Measurements from ENCODE around the gene BDH1. TPM values are rescaled to one million over a fixed set of nuclear protein-coding genes. Genes with fewer than 3 reads are reported as not detected.

BDH1 gene
- polyA plus RNA-seq, 1 donor from 2014 or later: 12.9 TPM

DNA sequence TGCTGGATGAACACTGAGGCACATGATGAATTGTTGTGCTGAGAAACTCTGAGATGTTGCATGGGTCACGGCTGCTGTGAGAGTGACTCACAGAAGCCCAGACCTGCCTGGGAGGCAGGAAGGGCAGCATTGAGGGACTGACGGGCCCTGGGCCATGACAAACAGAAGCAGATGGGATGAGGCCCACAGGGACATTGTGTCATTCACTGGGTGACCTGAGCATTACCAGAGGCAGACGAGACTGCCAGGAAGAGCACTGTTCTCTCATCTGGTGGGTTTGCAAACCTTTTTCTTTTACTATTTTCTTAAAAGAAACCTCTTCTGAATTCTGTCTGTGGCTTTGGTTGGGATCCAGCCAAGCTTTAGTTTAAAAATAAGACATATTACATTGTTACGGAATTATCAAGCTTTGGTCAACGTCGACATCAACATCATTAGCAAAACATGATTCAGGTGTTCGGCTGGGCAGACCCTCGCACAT, 67.8 kb downstream of the BDH1 start:
- Histone ChIP-seq H3K79me2 (replicated peaks; ENCODE audit: insufficient read depth, low read length) (no peaks in the 10 kb centered on the region), H3K9ac (ENCODE audit: low read length) (no peak overlapping the region), H2AFZ (ENCODE audit: low read depth, low read length) (no peak overlapping the region), H3K4me3 (ENCODE audit: low read length) (no peak overlapping the region), H3K4me2 (ENCODE audit: low read length) (no peak overlapping the region), H3K27me3 (ENCODE audit: insufficient read depth, low read depth, low read length) (no peaks in the 10 kb centered on the region), H3K36me3 (ENCODE audit: insufficient read depth, low read length) (no peaks in the 10 kb centered on the region), H3K9me2 (ENCODE audit: insufficient read depth, low read length) (no peaks in the 10 kb centered on the region), H3F3A (ENCODE audit: insufficient read depth, low read length, poor library complexity, severe bottlenecking) (no peaks in the 10 kb centered on the region), H4K20me1 (ENCODE audit: insufficient read depth) (no peaks in the 10 kb centered on the region), H3K9me3 (ENCODE audit: low read length) (no peaks in the 10 kb centered on the region), H3K27ac (ENCODE audit: low read length) (no peak overlapping the region)
- TF ChIP-seq, protein P1, sequence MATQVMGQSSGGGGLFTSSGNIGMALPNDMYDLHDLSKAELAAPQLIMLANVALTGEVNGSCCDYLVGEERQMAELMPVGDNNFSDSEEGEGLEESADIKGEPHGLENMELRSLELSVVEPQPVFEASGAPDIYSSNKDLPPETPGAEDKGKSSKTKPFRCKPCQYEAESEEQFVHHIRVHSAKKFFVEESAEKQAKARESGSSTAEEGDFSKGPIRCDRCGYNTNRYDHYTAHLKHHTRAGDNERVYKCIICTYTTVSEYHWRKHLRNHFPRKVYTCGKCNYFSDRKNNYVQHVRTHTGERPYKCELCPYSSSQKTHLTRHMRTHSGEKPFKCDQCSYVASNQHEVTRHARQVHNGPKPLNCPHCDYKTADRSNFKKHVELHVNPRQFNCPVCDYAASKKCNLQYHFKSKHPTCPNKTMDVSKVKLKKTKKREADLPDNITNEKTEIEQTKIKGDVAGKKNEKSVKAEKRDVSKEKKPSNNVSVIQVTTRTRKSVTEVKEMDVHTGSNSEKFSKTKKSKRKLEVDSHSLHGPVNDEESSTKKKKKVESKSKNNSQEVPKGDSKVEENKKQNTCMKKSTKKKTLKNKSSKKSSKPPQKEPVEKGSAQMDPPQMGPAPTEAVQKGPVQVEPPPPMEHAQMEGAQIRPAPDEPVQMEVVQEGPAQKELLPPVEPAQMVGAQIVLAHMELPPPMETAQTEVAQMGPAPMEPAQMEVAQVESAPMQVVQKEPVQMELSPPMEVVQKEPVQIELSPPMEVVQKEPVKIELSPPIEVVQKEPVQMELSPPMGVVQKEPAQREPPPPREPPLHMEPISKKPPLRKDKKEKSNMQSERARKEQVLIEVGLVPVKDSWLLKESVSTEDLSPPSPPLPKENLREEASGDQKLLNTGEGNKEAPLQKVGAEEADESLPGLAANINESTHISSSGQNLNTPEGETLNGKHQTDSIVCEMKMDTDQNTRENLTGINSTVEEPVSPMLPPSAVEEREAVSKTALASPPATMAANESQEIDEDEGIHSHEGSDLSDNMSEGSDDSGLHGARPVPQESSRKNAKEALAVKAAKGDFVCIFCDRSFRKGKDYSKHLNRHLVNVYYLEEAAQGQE (IDR thresholded peaks at IDR 0.05; ENCODE audit: borderline replicate concordance): no peak
- TF ChIP-seq TAF1 (IDR thresholded peaks at IDR 0.05; ENCODE audit: low read depth) (no peak), MXI1 (conservative IDR thresholded peaks at IDR 0.05; ENCODE audit: poor library complexity, severe bottlenecking) (no peak), SMC3 (conservative IDR thresholded peaks at IDR 0.05; ENCODE audit: poor library complexity) (no peak), RAD21 (conservative IDR thresholded peaks at IDR 0.05) (no peak), EZH2 (IDR thresholded peaks at IDR 0.05; ENCODE audit: borderline replicate concordance, insufficient read depth, low read length, poor library complexity, severe bottlenecking) (no peak)

DNA sequence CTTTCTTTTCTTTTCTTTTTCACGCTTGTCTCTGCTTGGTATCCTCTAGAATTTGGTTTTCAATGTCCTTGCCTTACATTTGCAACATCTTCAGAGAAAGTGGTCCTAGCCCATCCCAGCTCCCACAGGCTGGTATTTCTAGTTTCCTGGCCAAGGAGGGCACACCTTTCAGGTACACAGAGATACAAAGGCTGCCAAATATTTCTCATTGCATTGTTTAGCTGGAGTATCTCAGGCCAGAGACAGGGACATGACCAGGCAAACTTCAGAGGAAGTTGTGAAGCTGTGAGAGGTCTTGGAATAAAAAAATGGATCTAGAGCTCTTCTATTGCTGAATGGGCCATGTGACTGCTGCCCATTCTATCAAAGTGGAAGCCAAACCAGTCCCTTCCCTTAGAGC, 68.9 kb downstream of the BDH1 start:
- no peak for TF ChIP-seq POLR2AphosphoS5 (IDR thresholded peaks at IDR 0.05)
- no peaks in the 10 kb centered on the region for H3K9me2 ChIP-seq (ENCODE audit: insufficient read depth, low read length)
- H3F3A ChIP-seq (ENCODE audit: insufficient read depth, low read length, poor library complexity, severe bottlenecking): no peaks in the 10 kb centered on the region
- H3K9ac ChIP-seq (ENCODE audit: low read length): no peak overlapping the region
- no peaks in the 10 kb centered on the region for H3K9me3 ChIP-seq (ENCODE audit: low read length)
- no peaks in the 10 kb centered on the region for H4K20me1 ChIP-seq (ENCODE audit: insufficient read depth)
- H3K4me3 ChIP-seq (ENCODE audit: low read length): no peak overlapping the region
- no peaks in the 10 kb centered on the region for H3K27me3 ChIP-seq (ENCODE audit: insufficient read depth, low read depth, low read length)
- no peak overlapping the region for H2AFZ ChIP-seq (ENCODE audit: low read depth, low read length)
- H3K36me3 ChIP-seq (ENCODE audit: insufficient read depth, low read length): no peaks in the 10 kb centered on the region
- H3K4me2 ChIP-seq (ENCODE audit: low read length): no peak overlapping the region
- H3K27ac ChIP-seq (ENCODE audit: low read length): no peak overlapping the region
- H3K79me2 ChIP-seq (replicated peaks; ENCODE audit: insufficient read depth, low read length): no peaks in the 10 kb centered on the region

DNA sequence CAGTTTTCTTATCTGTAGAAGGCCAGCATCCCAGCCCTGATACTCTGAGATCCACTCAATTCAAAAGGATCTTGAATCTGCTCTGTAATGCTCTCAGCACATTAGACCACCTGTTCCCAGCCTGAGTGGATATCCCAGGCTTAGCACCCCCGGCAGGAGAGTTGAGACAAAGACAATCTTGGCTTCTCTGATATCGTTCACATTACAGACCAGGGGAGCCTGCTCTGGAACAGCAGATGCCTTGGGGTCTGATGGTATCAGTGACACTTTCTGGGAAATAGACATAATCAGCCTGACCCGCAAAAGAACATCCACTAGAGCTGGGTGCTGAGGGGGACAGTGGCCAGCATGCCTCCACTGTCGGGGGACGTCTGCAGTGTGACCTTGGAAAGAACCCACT, 70.6 kb downstream of the BDH1 start:
- no peaks in the 10 kb centered on the region for H3K9me2 ChIP-seq (ENCODE audit: insufficient read depth, low read length)
- H3F3A ChIP-seq (ENCODE audit: insufficient read depth, low read length, poor library complexity, severe bottlenecking): no peaks in the 10 kb centered on the region
- H2AFZ ChIP-seq (ENCODE audit: low read depth, low read length): no peak overlapping the region
- no peaks in the 10 kb centered on the region for H4K20me1 ChIP-seq (ENCODE audit: insufficient read depth)
- H3K4me2 ChIP-seq (ENCODE audit: low read length): no peak overlapping the region
- H3K36me3 ChIP-seq (ENCODE audit: insufficient read depth, low read length): no peaks in the 10 kb centered on the region
- no peaks in the 10 kb centered on the region for H3K9me3 ChIP-seq (ENCODE audit: low read length)
- H3K9ac ChIP-seq (ENCODE audit: low read length): no peak overlapping the region
- H3K4me3 ChIP-seq (ENCODE audit: low read length): no peak overlapping the region
- no peaks in the 10 kb centered on the region for H3K79me2 ChIP-seq (replicated peaks; ENCODE audit: insufficient read depth, low read length)
- H3K27ac ChIP-seq (ENCODE audit: low read length): no peak overlapping the region
- H3K27me3 ChIP-seq (ENCODE audit: insufficient read depth, low read depth, low read length): no peaks in the 10 kb centered on the region
- TF ChIP-seq, protein P1 (IDR thresholded peaks at IDR 0.05; ENCODE audit: borderline replicate concordance): no peak
- no peak for TF ChIP-seq SMC3 (conservative IDR thresholded peaks at IDR 0.05; ENCODE audit: poor library complexity)
- TF ChIP-seq, protein P2, sequence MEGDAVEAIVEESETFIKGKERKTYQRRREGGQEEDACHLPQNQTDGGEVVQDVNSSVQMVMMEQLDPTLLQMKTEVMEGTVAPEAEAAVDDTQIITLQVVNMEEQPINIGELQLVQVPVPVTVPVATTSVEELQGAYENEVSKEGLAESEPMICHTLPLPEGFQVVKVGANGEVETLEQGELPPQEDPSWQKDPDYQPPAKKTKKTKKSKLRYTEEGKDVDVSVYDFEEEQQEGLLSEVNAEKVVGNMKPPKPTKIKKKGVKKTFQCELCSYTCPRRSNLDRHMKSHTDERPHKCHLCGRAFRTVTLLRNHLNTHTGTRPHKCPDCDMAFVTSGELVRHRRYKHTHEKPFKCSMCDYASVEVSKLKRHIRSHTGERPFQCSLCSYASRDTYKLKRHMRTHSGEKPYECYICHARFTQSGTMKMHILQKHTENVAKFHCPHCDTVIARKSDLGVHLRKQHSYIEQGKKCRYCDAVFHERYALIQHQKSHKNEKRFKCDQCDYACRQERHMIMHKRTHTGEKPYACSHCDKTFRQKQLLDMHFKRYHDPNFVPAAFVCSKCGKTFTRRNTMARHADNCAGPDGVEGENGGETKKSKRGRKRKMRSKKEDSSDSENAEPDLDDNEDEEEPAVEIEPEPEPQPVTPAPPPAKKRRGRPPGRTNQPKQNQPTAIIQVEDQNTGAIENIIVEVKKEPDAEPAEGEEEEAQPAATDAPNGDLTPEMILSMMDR (IDR thresholded peaks at IDR 0.05; ENCODE audit: poor library complexity, severe bottlenecking): no peak
